Large intestine (tissue), 3 donors: ENCODE results near the gene ZNF222. TPM values are rescaled to one million over a fixed set of nuclear protein-coding genes. Genes with fewer than 3 reads are reported as not detected.

Experiments used
- DNase-seq, 2 donors: peaks; one replicate each; pipeline versions ENCODE4 v3.0.0 to v3.0.0-alpha.2; 2013
- H3K27ac ChIP-seq: one replicate; pipeline ENCODE4 v1.5.1; 2013; ENCODE audit warnings: low read length
- H3K27me3 ChIP-seq: 2 replicates; pipeline ENCODE4 v1.6.1; 2013; ENCODE audit warnings: low read length; ENCODE audit not compliant: control insufficient read depth, insufficient read depth
- H3K36me3 ChIP-seq: 2 replicates; pipeline ENCODE4 v1.6.1; 2013; ENCODE audit warnings: low read length; ENCODE audit not compliant: control insufficient read depth, insufficient read depth
- H3K4me1 ChIP-seq: one replicate; pipeline ENCODE4 v1.6.1; 2013; ENCODE audit warnings: low read length; ENCODE audit not compliant: control insufficient read depth, insufficient read depth
- H3K4me3 ChIP-seq: one replicate; pipeline ENCODE4 v1.5.1; 2013; ENCODE audit warnings: low read length
- H3K9me3 ChIP-seq: one replicate; pipeline ENCODE4 v1.6.1; 2013; ENCODE audit warnings: mild to moderate bottlenecking, low read depth, low read length, moderate library complexity; ENCODE audit not compliant: control insufficient read depth
- WGBS: methylation state at CpG from one replicate; pipeline ENCODE4 v1.1.5; 2013; ENCODE audit warnings: low lambda C conversion rate; ENCODE audit not compliant: insufficient coverage; 5-methylcytosine and 5-hydroxymethylcytosine counted together
- polyA plus RNA-seq: library from polyadenylated mRNA; unstranded; fragments of 120-200 nt; gene quantifications from one replicate; pipeline ENCODE4 v1.2.1, GENCODE V29; 2013

ZNF222 gene
- polyA plus RNA-seq, 1 donor: 6.7 TPM

DNA sequence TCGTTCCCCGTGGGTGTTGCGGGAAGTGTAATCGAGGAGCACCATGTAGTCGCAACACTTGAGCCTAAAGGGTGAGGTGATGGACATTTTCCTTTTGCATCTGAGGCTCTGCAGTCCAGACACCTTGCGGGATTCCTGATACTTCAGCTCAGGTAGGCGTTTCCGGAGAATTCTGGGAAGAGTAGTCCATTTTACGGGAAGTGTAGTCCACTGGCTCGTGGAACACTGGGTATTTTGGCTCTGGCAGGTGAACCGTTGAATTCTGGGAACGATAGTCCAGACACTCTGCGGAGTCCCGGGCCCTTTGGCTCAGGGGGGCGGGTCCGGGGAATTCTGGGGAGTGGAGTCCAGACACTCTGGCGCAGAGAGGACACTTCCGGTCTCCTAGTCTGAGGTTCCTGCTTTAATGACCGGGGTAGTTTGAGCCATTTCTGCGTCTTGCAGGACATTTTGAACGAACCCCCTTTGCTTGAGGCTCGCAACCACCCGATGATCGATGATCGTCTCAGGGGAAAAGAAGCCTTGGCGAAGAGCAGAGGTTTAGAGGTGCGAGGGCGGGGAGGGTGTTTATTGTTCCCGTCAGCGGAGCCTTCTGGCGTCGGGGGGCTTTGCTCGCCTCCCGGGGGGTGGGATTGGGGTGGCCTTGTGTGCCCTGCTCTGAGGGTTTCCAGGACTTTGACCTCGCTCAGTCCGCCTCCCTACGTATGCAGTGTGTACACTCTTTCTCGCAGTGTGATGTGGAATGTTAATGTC is 26.6 kb downstream of the ZNF222 start, which contains the start of gene ZNF223:
Gene ZNF223, plus strand, starts transcription at position 387 of the 753 bp plus-strand sequence. CDS start 3,141 bp downstream, outside the sequence.
- Histone ChIP-seq H3K9me3 (no peaks in the 10 kb centered on the region), H3K4me1 (peaks cover 8% of the 10 kb centered on the region), H3K36me3 (peaks cover 11% of the 10 kb centered on the region), H3K4me3 (peak within 1 kb of the TSS; percentile 61), H3K27me3 (no peaks in the 10 kb centered on the region), H3K27ac (peak within 1 kb of the TSS; percentile 86)
- WGBS: no CpG with 5 or more reads among the region's 38 CpGs
- DNase-seq: peak; percentile 96 to 98

DNA sequence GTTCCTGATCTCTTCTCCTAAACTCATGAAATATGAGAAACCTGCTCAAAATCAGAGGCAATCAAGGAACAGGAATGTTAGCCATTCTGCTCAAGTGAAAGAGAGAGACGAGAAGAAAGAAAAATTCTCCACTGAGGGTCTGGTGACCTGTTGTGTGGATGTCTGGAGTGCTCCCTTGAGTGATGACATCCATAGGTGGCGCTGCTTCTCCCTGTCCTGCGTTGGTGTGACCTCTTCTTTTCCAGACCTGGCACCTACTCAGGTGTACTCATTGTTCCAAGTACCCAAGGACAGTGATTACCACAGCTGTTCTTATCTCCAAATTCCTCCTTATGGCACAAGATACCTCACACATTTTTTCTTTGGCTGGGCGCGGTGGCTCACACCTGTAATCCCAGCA is 30.7 kb downstream of the ZNF222 start:
- no peaks in the 10 kb centered on the region for H3K9me3 ChIP-seq
- H3K27ac ChIP-seq: no peak overlapping the region
- H3K36me3 ChIP-seq: peaks cover 45% of the 10 kb centered on the region
- no peaks in the 10 kb centered on the region for H3K27me3 ChIP-seq
- no peak overlapping the region for H3K4me3 ChIP-seq
- no CpG with 5 or more reads among the region's 5 CpGs for WGBS
- H3K4me1 ChIP-seq: peaks cover 4% of the 10 kb centered on the region
- no peak for DNase-seq

DNA sequence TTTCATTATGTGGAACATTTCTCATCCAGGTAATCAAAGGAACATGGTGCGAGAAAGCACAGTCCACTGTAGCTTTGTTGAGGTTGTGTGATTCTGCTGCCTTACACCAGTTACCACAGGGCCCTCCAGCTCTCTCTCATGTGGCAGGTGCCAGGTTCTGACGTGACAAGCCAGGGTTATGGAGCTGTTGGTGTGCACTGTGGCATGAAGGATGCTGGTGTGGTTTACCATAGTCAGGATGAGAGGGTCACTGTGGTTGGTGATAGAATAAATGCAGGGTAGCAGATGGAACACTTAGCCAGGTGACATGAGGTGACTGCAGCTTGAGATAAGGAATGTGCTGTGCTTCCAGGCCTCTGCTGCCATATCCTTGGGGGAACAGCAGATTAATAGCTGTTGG is 34.0 kb downstream of the ZNF222 start:
- Histone ChIP-seq H3K36me3 (peaks cover 73% of the 10 kb centered on the region), H3K9me3 (peaks cover 4% of the 10 kb centered on the region)

DNA sequence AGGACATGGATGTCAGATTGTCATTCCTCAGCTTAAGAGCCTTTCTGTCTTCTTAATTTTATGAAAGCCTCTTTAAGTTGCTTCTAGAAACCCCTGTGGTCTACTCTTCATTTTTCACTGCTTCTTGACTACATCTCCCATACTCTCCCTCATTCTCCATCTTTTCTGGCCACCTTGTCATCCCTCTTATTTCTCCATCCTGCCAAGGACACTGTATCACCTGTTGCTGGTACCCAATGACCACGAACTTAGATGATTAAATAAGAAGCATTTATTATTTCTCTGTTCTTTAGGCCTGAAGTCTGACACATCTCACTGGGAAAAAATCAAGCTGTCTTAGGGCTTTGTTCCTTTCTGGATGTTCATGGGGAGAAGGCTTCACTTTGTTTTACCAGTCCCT is 35.9 kb downstream of the ZNF222 start:
- H3K4me1 ChIP-seq: no peaks in the 10 kb centered on the region
- H3K27ac ChIP-seq: no peak overlapping the region
- H3K9me3 ChIP-seq: peaks cover 10% of the 10 kb centered on the region
- peaks cover 74% of the 10 kb centered on the region for H3K36me3 ChIP-seq
- DNase-seq: no peak
- no CpG with 5 or more reads among the region's 1 CpG for WGBS
- H3K27me3 ChIP-seq: no peaks in the 10 kb centered on the region
- H3K4me3 ChIP-seq: no peak overlapping the region

More for the DNA sequence above, 34.0 kb downstream of the ZNF222 start:
- no peak overlapping the region for H3K4me3 ChIP-seq
- H3K4me1 ChIP-seq: no peaks in the 10 kb centered on the region
- no CpG with 5 or more reads among the region's 2 CpGs for WGBS
- no peaks in the 10 kb centered on the region for H3K27me3 ChIP-seq
- no peak for DNase-seq
- no peak overlapping the region for H3K27ac ChIP-seq

DNA sequence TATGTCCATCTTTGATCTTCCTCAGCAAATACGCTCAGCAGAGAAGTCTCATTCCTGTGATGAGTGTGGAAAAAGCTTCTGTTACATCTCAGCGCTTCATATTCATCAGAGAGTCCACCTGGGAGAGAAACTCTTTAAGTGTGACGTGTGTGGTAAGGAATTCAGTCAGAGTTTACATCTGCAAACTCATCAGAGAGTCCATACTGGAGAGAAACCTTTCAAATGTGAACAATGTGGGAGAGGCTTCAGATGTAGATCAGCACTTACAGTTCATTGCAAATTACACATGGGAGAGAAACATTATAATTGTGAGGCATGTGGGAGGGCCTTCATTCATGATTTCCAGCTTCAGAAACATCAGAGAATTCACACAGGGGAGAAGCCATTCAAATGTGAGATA is 41.1 kb downstream of the ZNF222 start:
- Histone ChIP-seq H3K4me3 (no peak overlapping the region), H3K27ac (no peak overlapping the region), H3K9me3 (peaks cover 36% of the 10 kb centered on the region), H3K4me1 (no peaks in the 10 kb centered on the region), H3K27me3 (no peaks in the 10 kb centered on the region), H3K36me3 (peaks cover 49% of the 10 kb centered on the region)
- DNase-seq: no peak
- no CpG with 5 or more reads among the region's 3 CpGs for WGBS

DNA sequence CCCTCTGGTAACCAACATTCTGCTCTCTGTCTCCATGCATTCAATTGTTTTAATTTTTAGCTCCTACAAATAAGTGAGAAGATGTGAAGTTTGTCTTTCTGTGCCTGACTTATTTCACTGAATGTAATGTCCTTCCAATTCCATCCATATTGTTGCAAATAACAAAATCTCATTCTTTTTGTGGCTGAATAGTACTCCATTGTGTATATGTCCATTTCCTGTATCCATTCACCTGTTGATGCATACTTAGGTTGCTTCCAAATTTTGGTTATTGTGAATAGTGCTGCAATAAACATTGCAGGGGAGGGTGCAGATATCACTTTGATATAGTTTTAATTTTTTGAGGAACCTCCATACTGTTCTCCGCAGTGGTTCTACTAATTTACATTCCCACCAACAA is 44.2 kb downstream of the ZNF222 start:
- Histone ChIP-seq H3K9me3 (peaks cover 32% of the 10 kb centered on the region), H3K27ac (no peak overlapping the region), H3K36me3 (peaks cover 24% of the 10 kb centered on the region), H3K27me3 (no peaks in the 10 kb centered on the region), H3K4me1 (no peaks in the 10 kb centered on the region), H3K4me3 (no peak overlapping the region)
- no peak for DNase-seq
- WGBS: 86% methylated on average over 1 of the region's 1 CpG

DNA sequence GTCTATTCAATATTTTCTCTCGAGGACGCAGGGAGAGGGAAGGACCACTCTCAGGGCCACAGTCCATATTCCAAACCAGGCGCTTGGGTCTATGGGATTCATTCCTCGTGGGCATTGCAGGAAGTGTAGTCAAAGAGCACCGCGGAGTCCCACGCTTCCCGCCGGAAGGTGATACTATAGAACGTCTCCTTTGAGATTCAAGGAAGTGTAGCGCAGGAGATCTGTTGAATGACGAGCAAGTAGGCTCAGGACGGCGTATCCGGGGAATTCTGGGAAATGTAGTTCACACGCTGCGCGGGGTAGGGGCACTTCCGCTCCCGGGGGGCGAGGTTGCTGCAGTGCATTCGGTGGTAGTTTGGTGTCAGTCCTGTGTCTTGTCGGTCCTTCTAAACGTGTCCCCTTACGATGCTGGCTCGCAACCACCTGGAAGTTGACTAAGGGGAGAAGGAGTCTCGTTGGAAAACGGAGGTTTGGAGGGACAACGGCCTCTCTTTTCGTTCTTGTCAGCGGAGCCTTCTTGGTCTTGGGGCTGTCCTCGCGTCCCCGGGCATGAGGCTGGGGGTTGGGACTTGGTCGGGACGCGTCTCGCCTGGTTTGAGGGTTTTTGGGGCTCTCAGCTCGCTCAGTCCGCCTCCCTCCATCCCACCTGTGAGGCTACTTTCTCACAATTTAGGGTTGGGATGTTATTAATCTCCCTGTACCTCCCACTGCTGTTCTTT is 46.8 kb downstream of the ZNF222 start, which contains the start of gene ZNF284:
Gene ZNF284, plus strand, starts transcription at position 336 of the 719 bp plus-strand sequence. CDS start 4,231 bp downstream, outside the sequence.
- Histone ChIP-seq H3K36me3 (peaks cover 4% of the 10 kb centered on the region), H3K27me3 (no peaks in the 10 kb centered on the region), H3K4me3 (peak within 1 kb of the TSS; percentile 54), H3K4me1 (no peaks in the 10 kb centered on the region), H3K9me3 (peaks cover 17% of the 10 kb centered on the region), H3K27ac (peak within 1 kb of the TSS; percentile 57)
- no CpG with 5 or more reads among the region's 40 CpGs for WGBS
- peak; percentile 92 to 96 for DNase-seq

DNA sequence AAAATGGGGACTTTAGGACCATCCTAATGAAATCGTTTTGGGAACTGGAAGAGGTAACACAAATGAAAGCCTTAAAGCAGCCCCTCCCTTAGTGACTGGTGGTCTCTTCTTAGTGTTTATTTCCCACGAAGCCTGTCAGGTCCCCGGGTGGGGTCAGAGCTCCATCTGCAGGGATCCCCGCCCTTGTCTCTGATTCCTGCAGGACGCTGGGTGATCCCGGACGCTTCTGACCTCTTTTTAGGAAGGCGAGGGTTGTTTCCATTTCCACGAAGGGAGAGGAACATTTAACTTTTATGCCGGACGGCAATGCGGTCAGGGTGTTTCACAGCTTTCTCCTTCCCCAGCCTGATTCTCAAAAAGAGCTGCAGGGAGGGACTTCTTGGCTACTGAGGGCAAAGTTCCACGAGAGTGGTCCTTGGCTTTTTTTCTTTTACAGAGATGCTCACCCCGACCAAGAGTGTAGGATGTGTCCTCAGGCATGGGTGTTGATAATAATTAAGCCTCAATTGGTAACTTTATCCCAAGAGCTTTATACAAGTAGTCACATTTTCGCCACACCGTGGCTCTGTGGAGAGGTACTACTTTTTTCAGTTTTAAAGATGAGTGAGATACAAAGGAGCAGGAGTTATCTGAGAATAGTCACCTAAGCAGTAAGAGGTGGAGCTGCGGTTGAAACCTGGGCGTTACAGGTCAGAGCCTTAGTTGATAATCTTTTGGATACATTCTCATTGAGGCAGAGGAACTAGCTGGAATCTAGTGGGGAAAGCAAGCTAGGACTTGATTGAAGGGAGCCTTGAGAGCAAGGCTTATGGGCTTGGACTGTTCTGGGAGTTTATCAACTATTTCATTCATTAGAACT is 47.6 kb downstream of the ZNF222 start:
- Histone ChIP-seq H3K4me1 (no peaks in the 10 kb centered on the region), H3K4me3 (peak overlapping the region; percentile 54), H3K27ac (no peak overlapping the region), H3K36me3 (peaks cover 3% of the 10 kb centered on the region), H3K27me3 (no peaks in the 10 kb centered on the region), H3K9me3 (peaks cover 11% of the 10 kb centered on the region)
- 0% methylated on average over 1 of the region's 18 CpGs for WGBS
- no peak for DNase-seq

DNA sequence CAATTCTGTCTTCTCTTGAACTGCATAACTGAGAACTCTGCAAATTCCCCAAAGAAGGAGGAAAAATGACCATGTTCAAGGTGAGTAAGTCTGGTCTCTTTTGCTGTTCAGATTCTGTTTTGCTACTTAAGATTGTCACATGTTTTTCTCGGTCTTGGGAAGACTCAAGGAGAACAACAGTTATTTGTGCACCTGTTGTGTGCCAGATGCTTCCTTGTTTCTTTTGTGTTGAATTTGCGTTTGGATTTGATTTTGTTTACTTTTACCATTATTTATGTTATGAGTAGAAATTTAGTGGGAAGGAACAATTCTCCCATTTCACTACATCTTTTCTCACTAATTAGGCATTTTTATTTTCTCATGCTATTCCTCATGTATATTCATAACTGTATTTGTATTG is 51.1 kb downstream of the ZNF222 start:
- no peaks in the 10 kb centered on the region for H3K4me1 ChIP-seq

More for the DNA sequence above, 51.1 kb downstream of the ZNF222 start:
- DNase-seq: no peak
- Histone ChIP-seq H3K27me3 (no peaks in the 10 kb centered on the region), H3K4me3 (no peak overlapping the region), H3K36me3 (peaks cover 22% of the 10 kb centered on the region), H3K27ac (no peak overlapping the region), H3K9me3 (no peaks in the 10 kb centered on the region)
- WGBS: 86% methylated on average over 2 of the region's 2 CpGs
